Right hindlimb (tissue), 1 donor: ENCODE results near the gene KRTAP10-12.

ENCODE experiments used
- DNase-seq: peaks from one replicate; pipeline ENCODE4 v3.0.0-alpha.2; 2018

KRTAP10-12 gene

DNA sequence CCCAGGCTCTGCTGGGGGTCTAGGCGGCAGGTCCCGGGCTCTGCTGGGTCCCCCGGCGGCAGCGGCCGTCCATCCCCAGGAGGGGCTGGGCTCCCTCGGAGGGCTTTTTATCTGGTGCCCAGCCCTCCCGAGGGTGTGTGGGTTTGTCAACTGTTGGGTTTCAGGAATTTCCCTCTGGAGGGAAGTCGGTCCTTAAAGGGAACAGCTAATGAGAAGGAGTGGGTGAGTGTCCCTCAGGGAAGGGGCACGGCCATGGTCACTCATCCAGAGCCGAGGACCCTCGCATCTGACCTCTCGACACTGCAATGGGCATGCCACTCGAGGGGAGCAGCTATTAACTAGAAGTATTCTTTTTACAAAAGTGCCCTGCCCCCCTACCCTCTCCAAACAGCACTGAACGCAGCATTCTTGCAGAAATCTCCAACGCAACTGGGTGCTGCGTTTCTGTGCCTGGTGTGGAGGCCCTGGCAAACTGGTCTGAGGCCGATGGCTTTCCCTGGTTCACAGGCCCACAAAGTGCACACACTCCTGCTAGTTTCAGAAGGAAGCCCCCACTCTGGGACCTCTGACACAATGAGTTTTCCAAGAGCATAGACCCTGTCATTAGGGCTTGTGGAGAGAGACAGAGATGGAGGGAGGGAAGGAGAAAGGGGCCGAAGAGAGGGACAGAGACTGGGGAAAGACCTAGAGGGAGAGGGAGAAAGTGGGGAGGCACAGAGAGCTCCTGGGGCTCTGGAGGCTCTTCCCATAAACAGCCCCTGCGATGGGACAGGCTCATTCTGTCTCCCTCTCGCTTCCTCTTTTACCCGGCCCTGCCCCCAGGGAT, 15.4 kb downstream of the KRTAP10-12 start:
- DNase-seq: peak; percentile 8

DNA sequence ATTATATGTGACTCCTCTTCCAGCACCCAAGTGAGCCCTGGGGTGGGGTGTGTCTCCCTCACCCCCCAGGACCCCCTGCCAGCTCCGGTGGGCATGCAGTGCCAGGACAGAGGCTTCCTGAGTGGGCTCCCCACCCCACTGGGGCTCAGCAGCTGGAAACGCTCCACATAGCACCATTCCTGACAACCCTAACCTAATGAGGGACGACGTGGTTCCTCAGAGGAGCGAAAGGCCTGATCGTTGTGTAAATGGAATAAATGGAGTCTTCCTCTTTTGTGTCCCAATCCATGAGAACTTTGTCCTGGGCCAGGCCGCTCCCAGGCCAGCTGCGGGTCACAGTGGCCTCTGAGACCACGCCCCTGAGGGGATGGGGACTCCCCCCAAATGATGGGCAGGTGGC, 16.2 kb downstream of the KRTAP10-12 start:
- peak; percentile 7 for DNase-seq

DNA sequence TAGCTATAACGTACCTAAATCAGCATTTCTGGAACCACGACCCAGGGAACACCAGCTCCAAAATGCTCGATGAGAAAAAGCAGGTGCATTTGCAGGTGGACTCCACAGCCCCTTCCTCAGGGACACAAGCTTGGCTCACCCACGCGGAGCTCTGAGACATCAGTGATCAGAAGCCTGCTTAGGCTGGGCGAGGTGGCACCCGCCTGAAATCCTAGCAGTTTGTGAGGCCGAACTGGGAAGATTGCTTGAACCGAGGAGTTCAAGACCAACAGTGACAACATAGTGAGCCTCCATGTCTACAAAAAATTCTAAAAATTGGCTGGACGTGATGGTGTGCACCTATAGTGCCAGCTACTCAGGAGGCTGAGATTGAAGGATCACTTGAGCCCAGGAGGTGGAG, 16.9 kb downstream of the KRTAP10-12 start:
- no peak for DNase-seq

DNA sequence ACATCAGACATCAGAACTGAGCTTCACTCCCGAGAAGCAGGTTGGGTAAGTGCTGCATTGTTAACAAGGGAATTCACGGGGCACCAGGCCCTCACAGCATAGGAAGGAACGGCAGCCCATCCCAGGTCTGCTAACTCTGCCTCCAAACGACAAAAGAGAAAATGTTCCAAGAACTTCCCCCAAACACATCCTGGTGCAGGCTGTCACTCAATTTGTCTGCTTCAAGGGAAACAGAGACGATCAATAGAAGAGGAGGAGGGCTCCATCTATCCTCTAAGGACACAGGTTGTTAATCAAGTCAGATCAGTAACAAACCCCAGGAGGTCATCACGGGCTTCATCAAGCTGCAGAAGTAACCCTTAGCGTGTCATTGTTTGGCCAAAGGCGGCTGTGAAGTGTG, 17.9 kb downstream of the KRTAP10-12 start:
- peak; percentile 6 for DNase-seq

DNA sequence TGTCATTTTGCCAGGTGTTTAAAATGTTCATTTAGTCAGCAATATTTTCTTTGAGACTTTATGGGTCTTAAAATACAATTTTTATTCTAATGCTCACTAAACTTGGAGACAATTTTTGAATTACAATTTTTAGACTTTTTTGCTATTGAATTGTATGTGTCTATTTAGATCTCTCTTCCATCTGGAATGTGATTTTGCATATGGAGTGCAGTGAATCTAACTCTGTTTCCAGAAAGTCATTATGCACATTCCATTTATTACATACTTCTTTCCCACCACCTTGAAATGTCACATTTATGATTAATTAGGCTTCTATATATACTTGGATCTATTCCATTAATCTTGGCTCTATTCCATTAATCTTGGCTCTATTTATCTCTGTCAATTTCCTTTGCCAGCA, 20.0 kb downstream of the KRTAP10-12 start:
- DNase-seq: no peak

DNA sequence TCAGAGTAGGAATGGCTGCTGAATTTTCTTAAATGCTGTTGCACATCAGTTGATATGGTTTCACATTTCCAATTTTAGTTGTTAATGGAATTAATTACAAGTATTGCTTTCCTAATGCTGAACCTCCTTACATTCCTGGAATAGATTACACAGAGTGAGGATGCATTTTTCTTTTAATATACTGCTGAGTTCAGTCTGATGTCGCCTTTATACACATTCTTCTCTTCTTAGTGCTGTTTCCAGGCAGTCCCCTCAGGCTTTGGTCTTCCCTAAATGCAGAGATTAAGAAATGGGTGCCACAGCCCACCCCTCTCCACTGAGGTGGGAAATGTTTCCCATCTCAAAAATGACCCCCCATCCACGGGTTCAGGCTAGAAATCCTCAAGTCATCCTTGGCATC, 21.1 kb downstream of the KRTAP10-12 start:
- DNase-seq: no peak

DNA sequence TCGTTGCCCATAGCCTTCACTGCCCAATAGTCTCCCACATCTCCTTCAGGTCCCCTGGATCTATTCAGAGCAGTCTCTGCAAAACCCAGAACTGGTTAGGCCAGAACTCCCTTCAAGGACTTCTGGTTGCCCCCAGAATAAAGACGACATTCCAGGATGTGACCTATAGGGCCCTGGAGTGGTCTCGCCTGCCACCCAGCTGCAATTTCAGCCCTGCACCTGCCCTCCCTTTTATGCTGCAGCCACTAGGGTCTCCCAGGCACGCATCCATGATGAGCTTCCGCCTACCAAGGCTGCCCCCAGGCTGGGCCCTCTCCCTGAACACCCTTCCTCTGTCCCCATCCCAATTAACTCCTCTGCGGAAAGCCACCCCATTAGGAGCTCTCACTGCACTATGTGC, 21.6 kb downstream of the KRTAP10-12 start:
- DNase-seq: peak; percentile 10

DNA sequence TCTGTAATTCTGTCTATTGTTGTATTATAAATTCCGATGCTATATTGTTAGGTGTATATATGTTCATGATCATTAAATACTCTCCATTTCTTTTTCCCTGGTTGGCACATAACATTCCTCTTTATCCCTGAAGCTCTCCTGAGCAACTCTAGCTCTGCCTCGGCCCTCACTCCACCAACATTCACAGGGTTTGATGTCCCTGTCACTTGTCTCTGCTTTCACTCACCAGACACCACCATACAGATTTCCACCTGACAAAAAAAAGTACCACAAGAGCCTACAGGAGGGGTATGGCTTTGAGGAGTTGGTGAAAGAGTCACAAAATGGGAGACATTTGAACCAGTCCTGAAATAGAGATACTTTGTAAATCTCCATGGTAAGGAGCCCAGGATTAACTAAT, 23.2 kb downstream of the KRTAP10-12 start:
- DNase-seq: no peak

DNA sequence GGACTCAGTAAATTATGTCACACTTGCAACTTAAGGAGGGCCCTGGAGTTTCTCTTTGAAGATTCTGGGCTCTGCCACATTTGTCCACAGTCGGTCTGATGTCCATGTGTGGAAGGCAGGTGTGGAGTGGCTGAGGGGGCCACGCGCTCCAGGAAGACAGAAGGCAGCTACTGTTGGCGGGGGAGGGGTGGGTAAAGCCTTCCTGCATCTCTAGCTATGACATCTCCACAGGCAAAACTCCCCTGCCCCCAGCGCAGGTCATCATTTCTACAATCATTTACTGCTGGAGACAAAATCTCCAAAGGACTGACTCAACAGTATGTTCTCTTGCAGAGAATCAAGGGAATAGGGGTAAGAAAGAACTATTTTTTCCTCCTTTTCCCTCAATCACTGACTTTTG, 25.8 kb downstream of the KRTAP10-12 start:
- DNase-seq: no peak

DNA sequence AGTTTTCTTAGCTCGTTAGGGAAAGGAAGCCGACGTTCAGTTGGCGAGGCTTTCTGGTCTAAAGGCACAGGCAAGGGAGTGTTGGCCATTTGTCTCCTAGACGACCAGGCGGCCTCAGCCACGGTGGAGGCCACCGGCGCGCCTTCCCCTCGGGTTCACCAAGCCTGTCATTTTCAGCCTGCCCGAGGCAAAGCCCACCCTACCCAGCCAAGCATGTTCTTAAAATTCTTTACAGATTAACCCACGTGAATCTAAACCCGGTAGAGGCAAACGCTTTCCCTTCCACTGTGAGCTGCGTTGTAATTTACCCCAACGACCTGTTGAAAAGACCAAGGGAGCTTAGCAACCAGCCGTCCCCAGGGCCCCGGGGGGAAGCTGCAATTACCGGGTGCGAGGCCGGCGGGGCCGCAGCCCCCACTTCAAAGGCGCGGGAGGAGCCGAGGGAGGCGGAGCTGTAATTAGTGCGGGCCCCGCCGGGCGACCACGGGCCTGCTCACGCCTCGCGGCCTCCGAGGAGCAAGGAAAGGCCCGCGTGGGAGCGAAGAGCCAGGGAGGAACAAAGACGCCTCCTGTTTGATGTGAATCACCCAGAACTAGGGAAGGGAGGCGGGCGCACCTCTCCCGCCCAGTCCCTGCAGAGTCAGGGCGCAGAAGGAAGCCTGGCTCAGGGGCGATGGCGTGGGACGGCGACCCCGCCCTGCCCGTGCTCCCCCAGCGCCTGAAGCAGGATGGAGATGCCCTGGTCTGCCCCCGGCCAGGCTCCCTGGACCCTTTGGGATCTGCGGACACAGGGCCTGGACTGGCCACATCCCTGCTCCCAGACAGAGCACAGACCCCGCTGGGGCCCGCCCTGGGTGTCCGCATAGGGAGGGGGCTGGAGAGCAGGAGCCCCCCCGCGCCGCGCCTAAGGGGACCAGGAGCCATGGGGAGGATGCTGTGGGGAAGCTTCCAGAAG, 26.5 kb downstream of the KRTAP10-12 start:
- peak; percentile 62 for DNase-seq

DNA sequence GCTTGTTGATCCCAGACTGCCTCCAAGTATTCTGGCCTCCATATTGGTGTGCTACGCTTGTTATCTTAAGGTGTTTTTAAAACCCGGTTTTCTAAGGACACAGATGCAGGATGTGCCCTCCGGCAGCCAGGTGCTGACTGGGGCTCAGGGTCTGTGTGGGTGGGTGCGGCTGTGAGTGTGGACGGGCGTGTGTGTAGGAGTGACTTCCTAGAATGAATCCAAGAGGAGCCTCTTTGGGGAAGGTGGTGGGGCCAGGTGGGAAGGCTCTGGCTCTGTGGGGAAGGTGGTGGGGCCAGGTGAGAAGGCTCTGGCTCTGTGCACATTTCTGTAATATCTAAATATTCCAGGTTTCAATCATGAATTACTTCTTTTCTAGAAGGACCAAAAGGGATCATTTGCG, 27.2 kb downstream of the KRTAP10-12 start:
- no peak for DNase-seq

DNA sequence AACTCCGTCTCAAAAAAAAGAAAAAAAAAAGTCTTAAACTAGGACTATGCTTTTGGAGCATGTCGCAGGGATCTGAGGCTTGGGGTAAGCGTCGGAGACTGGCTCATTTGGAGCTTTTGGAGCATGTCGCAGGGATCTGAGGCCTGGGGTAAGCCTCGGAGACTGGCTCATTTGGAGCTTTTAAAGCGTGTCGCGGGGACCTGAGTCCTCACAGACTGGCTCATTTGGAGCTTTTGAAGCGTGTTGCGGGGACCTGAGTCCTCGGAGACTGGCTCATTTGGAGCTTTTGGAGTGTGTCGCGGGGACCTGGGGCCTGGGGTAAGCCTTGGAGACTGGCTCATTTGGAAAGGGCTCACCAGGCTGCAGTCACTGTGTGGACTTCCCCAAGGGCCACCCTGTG, 28.0 kb downstream of the KRTAP10-12 start:
- DNase-seq: no peak

DNA sequence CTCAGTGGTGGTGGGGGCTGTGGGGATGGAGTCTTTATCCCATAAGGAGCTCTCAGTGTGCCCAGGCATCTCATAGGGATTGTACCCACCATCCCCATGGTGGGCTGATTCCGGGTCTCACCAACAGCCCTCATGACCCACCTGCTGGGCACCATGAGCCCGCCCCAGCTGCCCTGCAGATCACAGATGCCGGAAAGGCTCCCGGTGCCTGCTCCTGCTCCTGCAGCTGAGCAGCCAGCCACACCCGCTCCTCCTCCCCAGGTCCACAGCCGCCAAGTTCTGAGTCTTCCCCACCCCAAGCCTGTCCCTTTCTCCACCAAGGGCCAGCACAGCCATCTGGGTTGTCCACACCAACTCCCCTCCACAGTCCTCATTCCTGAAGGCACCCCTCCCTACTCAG, 29.9 kb downstream of the KRTAP10-12 start:
- no peak for DNase-seq

DNA sequence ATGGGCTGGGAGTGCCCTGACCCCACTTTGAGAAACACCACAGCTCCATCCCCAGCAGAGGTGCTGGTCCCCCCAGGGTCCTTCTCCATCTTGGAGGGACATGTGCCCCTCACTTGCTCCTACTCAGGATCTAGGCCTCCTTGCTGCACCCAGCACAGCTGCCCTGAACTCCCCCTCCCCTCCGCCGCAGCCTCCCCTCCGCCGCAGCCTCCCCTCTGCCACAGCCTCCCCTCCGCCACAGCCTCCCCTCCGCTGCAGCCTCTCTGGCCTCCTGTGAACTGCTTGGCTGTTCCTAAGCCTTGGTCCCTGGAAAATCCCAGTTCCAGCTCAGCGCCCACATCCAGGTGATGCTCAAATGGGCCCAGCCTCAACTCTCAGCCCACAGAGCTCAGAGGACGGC, 30.3 kb downstream of the KRTAP10-12 start:
- no peak for DNase-seq

DNA sequence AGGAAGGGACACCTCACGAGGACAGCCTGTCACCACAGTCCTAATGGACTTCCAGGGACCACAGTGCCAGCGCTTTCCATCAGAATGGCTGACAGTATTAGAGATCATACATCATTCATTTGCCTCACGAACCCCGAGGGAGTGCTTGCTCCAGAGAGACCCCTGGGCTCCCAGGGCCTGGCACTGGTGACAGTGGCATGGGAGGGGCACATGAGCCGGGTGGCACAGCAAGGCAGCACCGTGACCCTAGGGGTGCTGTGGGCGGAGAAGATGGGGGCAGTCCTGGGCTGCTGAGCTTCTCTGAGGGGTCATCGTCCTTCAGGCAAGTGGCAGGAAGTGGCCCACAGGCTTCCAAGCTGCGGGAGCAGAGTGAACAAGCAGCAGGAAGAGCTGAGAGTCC, 30.8 kb downstream of the KRTAP10-12 start:
- DNase-seq: no peak

DNA sequence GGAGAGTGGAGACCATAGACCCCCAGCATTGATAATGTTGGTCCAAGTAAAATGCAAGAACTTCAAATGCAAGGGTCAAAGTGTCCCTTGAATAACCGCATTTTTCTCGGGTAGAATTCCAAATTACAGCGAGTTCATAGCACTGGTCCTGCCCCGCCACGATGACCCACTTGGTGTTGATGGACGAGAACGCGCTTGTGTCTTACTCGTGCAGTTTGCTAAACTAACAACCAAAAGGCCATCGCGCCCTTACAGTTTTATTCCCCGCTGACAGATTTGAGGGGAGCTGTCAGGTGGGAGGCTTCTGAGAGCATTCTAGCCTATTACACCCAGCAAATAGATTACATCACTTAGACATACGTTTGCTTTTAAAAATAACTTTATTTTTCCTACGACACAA, 31.7 kb downstream of the KRTAP10-12 start:
- no peak for DNase-seq

DNA sequence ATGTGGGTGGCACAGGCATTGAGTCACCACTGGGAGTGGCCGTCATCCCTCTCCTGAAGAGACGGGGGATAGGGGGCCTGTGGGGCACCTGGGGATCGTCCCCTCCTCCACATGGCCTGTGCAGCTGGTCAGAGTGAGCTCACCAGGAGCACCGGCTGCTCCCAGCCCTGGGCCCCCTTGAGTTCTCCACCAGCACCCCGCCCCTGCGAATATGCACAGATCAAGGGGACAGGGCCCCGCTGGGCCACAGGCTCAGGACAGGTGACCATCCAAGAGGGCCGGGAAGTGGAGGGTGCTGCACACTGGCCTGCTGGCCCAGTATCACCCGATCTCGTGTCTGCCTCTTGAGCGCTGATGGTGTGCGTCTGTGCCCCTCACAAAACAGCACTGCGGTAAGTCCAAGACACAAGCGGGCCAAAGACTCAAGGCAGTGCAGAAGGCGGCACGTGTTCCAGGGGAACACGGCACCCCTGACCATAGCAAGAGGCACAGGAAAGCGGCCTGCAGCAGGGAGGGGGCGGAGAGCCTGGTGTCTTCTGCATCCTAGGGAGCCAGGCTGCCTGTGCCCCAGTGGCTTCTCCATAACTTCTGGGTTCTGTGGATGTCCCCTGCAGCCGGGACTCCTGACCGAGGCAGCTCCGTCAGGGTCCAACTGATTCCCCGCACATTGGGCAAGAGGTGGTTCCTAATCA, 32.5 kb downstream of the KRTAP10-12 start:
- no peak for DNase-seq

DNA sequence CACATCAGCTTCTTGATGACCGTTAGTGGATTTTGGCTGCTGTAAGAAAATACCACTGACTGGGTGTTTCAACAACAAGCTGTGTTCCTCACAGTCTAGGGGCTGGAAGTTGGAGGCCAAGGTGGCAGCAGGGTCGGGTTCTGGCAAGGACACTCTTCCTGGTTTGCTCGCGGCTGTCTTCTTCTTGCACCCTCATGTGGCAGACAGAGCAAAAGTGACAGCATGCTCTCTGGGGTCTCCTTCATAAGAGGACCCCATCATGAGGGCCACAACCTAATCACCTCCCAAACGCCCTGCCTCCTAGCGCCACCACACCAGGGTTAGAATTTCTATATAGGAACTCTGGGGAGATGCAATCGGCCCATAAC, 33.0 kb downstream of the KRTAP10-12 start:
- DNase-seq: no peak

DNA sequence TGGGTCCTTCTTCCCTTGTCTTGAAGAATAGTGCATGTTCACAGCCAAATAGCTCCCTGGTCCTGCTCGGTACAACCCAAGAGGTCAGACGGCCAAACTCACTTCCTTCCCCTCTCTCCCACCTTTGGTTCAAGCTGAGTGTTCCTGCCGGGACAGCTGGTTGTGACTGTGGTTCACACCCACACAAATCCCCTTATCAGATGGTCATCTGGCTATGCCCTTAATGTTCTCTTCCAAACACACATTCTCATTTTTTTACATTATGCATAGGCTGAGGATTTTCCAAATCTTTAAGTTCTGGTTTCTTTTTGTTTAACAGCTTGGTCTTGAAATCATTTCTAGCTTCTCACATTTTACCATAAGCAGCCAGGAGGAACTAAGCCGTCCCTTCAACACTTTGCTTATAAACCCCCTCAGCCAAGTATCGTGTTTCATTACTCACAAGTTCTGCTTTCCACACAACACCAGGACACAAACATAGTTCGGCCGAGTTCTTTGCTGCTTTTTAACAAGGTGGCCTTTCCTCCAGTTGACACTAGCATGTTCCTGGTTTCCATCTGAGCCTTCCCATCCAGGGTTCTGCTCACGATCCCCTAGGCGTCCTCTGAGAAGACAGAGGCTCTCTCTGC, 34.1 kb downstream of the KRTAP10-12 start:
- no peak for DNase-seq

DNA sequence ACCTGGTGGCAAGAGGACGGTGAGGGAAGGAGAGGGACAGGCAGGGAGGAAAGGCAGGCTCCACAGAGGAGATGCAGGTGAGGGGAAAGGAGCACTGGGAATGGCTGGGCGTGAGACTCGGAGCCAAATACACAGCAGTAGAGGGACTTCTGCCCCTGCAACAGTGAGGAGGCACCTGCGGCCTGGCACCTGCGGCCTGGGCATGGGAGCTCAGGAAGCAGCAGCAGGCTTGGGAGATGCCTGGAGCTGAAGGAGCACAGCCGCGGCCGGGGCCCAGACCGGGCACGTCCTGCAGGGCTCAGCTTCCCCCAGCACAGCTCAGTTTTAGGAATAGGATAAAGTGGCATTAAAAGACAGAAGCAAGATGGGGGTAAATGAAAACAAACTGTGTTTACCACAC, 35.3 kb downstream of the KRTAP10-12 start:
- no peak for DNase-seq

DNA sequence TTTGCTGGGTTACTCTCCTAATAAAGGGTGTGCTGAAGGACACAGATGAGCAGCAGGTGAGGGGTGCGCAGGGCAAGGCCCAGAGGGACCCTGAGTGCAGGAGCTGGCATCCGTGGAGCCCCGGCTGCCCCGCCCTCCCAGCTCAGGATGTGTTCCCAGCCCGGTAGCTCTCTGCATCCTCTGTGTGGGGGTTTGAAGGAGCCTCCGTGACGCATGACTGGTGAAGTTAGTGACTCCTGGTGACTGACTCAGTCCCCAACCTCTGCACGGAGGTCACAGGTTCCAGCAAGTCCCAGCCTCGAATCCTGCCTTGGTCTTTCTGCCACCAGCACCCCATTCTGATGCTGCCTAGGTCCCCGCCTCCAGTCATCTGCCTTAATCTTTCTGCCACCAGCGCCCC, 36.0 kb downstream of the KRTAP10-12 start:
- DNase-seq: no peak

DNA sequence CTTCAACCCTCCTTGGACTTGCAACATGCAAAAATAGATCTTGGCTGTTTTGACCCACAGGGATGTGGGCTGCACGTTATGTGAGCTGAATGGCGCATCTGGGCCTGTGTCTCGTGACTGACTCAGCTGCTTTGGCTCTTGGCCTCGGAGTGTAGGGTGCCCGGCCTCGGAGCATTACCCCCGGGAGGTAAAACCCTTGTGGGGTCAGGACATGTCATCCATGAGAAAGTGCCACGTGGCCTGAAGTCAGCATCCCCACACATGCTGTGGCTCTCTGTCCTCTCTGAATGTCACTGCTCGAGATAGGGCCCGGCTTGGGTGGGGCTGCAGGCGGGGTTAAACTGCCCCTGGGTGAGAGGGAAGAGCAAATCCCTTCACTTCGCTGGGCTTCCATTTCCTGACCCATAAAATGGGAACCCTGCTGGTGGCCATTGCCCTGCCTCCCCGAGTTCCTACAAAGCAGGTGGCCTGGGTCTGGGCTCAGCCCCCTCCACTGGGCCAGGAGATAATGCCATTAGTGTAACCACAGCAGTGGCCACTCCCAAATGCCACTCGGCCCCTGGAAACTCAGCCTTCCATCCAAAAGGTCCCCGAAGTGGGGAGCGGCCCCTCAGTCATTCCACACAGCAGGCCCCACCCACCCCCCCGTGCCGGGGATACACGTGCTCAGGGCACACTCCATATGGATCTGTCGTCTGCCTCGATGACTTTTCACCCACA, 37.2 kb downstream of the KRTAP10-12 start:
- no peak for DNase-seq
